ENCODE data around the gene SIK2.

DNA sequence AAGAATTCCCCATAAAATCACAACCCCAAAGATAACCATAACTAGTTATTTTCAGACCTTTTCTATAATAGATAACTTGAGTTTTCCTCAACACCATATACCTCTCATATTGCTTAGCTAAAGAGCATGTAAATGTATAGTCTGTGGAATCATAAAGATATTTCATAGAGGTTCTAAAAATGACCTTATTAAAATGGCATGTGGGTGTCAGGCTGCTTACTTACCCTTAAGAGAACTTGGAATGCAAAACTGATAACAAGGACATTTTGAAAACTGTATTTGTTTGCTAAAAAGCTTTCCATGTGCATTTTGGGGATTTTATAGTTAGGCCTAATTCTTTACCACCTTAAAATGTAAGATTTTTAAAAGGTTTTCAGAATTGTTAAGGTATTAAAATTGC, 4.7 kb downstream of the SIK2 start:
- TF ChIP-seq, protein P1, sequence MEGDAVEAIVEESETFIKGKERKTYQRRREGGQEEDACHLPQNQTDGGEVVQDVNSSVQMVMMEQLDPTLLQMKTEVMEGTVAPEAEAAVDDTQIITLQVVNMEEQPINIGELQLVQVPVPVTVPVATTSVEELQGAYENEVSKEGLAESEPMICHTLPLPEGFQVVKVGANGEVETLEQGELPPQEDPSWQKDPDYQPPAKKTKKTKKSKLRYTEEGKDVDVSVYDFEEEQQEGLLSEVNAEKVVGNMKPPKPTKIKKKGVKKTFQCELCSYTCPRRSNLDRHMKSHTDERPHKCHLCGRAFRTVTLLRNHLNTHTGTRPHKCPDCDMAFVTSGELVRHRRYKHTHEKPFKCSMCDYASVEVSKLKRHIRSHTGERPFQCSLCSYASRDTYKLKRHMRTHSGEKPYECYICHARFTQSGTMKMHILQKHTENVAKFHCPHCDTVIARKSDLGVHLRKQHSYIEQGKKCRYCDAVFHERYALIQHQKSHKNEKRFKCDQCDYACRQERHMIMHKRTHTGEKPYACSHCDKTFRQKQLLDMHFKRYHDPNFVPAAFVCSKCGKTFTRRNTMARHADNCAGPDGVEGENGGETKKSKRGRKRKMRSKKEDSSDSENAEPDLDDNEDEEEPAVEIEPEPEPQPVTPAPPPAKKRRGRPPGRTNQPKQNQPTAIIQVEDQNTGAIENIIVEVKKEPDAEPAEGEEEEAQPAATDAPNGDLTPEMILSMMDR (IDR thresholded peaks at IDR 0.05) = no peak
- no peak for TF ChIP-seq EZH2 (IDR thresholded peaks at IDR 0.05)
